ENCODE data around the gene CFAP107.
"Not testable (repeated sequence)": the region's sequence is repeated elsewhere in the genome, so short reads cannot be mapped to it uniquely, and the experiment has no call there.

CFAP107 gene

GRCh38 chr1:12728391-12728790 lies 17.6 kb upstream of the CFAP107 start:
- H3K56ac ChIP-seq (ENCODE audit: low read length), result no peak overlapping the region
- H3K4ac ChIP-seq (ENCODE audit: low read depth, low read length), result no peak overlapping the region
- H3K4me2 ChIP-seq (ENCODE audit: low read length), result no peak overlapping the region
- H3K18ac ChIP-seq (ENCODE audit: low read length), result no peak overlapping the region
- H3K9ac ChIP-seq (ENCODE audit: low read length), result no peak overlapping the region
- no peaks in the 10 kb centered on the region for H3K79me2 ChIP-seq (ENCODE audit: control insufficient read depth, insufficient read depth, low read length)
- no peak overlapping the region for H2BK15ac ChIP-seq (replicated peaks; ENCODE audit: low read depth)
- H4K8ac ChIP-seq (ENCODE audit: low read depth, low read length), result no peak overlapping the region
- no peak overlapping the region for H2BK120ac ChIP-seq (ENCODE audit: low read depth, low read length)
- no peaks in the 10 kb centered on the region for H3K4me1 ChIP-seq (ENCODE audit: control insufficient read depth, low read depth, low read length)
- H3K36me3 ChIP-seq (ENCODE audit: control insufficient read depth, insufficient read depth, low read length), result no peaks in the 10 kb centered on the region
- H3K23ac ChIP-seq (ENCODE audit: low read length), result no peak overlapping the region
- no peak overlapping the region for H2AK5ac ChIP-seq (ENCODE audit: low read length)
- H3K27ac ChIP-seq (ENCODE audit: low read depth, low read length), result no peak overlapping the region
- H4K5ac ChIP-seq (ENCODE audit: low read length), result no peak overlapping the region
- H3K27me3 ChIP-seq (ENCODE audit: insufficient read depth, low read length, poor library complexity), result no peaks in the 10 kb centered on the region
- DNase-seq, result no peak
- H2BK5ac ChIP-seq (ENCODE audit: low read length), result no peak overlapping the region
- H3K4me3 ChIP-seq (ENCODE audit: low read length), result no peak overlapping the region
- WGBS (ENCODE audit: extremely low coverage, insufficient coverage, low lambda C conversion rate), result no CpG with 5 or more reads among the region's 2 CpGs
- H3K79me1 ChIP-seq (ENCODE audit: low read length), result no peaks in the 10 kb centered on the region

- Histone ChIP-seq H3K4ac (ENCODE audit: low read depth, low read length) (no peak overlapping the region), H3K27ac (ENCODE audit: low read depth, low read length) (no peak overlapping the region), H2BK120ac (ENCODE audit: low read depth, low read length) (no peak overlapping the region), H3K56ac (ENCODE audit: low read length) (no peak overlapping the region), H4K8ac (ENCODE audit: low read depth, low read length) (no peak overlapping the region), H3K4me2 (ENCODE audit: low read length) (no peak overlapping the region), H3K23ac (ENCODE audit: low read length) (no peak overlapping the region), H3K4me3 (ENCODE audit: low read length) (no peak overlapping the region), H3K79me1 (ENCODE audit: low read length) (no peaks in the 10 kb centered on the region), H3K18ac (ENCODE audit: low read length) (no peak overlapping the region), H2BK5ac (ENCODE audit: low read length) (no peak overlapping the region), H3K4me1 (ENCODE audit: control insufficient read depth, low read depth, low read length) (no peaks in the 10 kb centered on the region), H2BK15ac (replicated peaks; ENCODE audit: low read depth) (no peak overlapping the region), H2AK5ac (ENCODE audit: low read length) (no peak overlapping the region), H3K27me3 (ENCODE audit: insufficient read depth, low read length, poor library complexity) (no peaks in the 10 kb centered on the region), H4K5ac (ENCODE audit: low read length) (no peak overlapping the region), H3K9ac (ENCODE audit: low read length) (no peak overlapping the region), H3K79me2 (ENCODE audit: control insufficient read depth, insufficient read depth, low read length) (no peaks in the 10 kb centered on the region), H3K36me3 (ENCODE audit: control insufficient read depth, insufficient read depth, low read length) (no peaks in the 10 kb centered on the region)
- no CpG with 5 or more reads among the region's 1 CpG for WGBS (ENCODE audit: extremely low coverage, insufficient coverage, low lambda C conversion rate)
- no peak for DNase-seq
Measured at GRCh38 chr1:12730156-12730555, 15.8 kb upstream of the CFAP107 start.

DNA sequence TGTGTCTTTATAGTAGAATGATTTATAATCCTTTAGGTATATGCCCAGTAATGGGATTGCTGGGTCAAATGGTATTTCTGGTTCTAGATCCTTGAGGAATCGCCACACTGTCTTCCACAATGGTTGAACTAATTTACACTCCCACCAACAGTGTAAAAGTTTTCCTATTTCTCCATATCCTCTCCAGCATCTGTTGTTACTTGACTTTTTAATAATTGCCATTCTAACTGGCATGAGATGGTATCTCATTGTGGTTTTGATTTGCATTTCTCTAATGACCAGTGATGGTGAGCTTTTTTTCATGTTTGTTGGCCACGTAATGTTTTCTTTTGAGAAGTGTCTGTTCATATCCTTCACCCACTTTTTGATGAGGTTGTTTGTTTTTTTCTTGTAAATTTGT lies 14.9 kb upstream of the CFAP107 start:
- not testable (repeated sequence) for H3K18ac ChIP-seq (ENCODE audit: low read length); H3K23ac ChIP-seq (ENCODE audit: low read length); H3K56ac ChIP-seq (ENCODE audit: low read length); H3K4me1 ChIP-seq (ENCODE audit: control insufficient read depth, low read depth, low read length); H4K5ac ChIP-seq (ENCODE audit: low read length); H3K27ac ChIP-seq (ENCODE audit: low read depth, low read length); H3K4me3 ChIP-seq (ENCODE audit: low read length); H2AK5ac ChIP-seq (ENCODE audit: low read length); H3K79me2 ChIP-seq (ENCODE audit: control insufficient read depth, insufficient read depth, low read length); H3K9ac ChIP-seq (ENCODE audit: low read length); H3K79me1 ChIP-seq (ENCODE audit: low read length); H2BK5ac ChIP-seq (ENCODE audit: low read length); H3K36me3 ChIP-seq (ENCODE audit: control insufficient read depth, insufficient read depth, low read length); H3K4ac ChIP-seq (ENCODE audit: low read depth, low read length); H2BK15ac ChIP-seq (replicated peaks; ENCODE audit: low read depth); H2BK120ac ChIP-seq (ENCODE audit: low read depth, low read length); H3K27me3 ChIP-seq (ENCODE audit: insufficient read depth, low read length, poor library complexity); H4K8ac ChIP-seq (ENCODE audit: low read depth, low read length); H3K4me2 ChIP-seq (ENCODE audit: low read length); DNase-seq
- WGBS (ENCODE audit: extremely low coverage, insufficient coverage, low lambda C conversion rate), result no CpG with 5 or more reads among the region's 2 CpGs

GRCh38 chr1:12734651-12735050 lies 11.3 kb upstream of the CFAP107 start:
- no peak overlapping the region for H3K18ac ChIP-seq (ENCODE audit: low read length)
- H3K23ac ChIP-seq (ENCODE audit: low read length), result no peak overlapping the region
- no peak overlapping the region for H4K8ac ChIP-seq (ENCODE audit: low read depth, low read length)
- H2BK120ac ChIP-seq (ENCODE audit: low read depth, low read length), result no peak overlapping the region
- no peak overlapping the region for H3K9ac ChIP-seq (ENCODE audit: low read length)
- H3K27me3 ChIP-seq (ENCODE audit: insufficient read depth, low read length, poor library complexity), result no peaks in the 10 kb centered on the region
- H3K56ac ChIP-seq (ENCODE audit: low read length), result no peak overlapping the region
- no CpG with 5 or more reads among the region's 3 CpGs for WGBS (ENCODE audit: extremely low coverage, insufficient coverage, low lambda C conversion rate)
- H3K4me2 ChIP-seq (ENCODE audit: low read length), result no peak overlapping the region
- no peak overlapping the region for H2AK5ac ChIP-seq (ENCODE audit: low read length)
- H4K5ac ChIP-seq (ENCODE audit: low read length), result no peak overlapping the region
- H3K36me3 ChIP-seq (ENCODE audit: control insufficient read depth, insufficient read depth, low read length), result no peaks in the 10 kb centered on the region
- no peaks in the 10 kb centered on the region for H3K79me2 ChIP-seq (ENCODE audit: control insufficient read depth, insufficient read depth, low read length)
- no peaks in the 10 kb centered on the region for H3K4me1 ChIP-seq (ENCODE audit: control insufficient read depth, low read depth, low read length)
- H3K79me1 ChIP-seq (ENCODE audit: low read length), result no peaks in the 10 kb centered on the region
- no peak overlapping the region for H3K27ac ChIP-seq (ENCODE audit: low read depth, low read length)
- no peak overlapping the region for H3K4me3 ChIP-seq (ENCODE audit: low read length)
- no peak overlapping the region for H3K4ac ChIP-seq (ENCODE audit: low read depth, low read length)
- no peak overlapping the region for H2BK5ac ChIP-seq (ENCODE audit: low read length)
- DNase-seq, result no peak
- no peak overlapping the region for H2BK15ac ChIP-seq (replicated peaks; ENCODE audit: low read depth)

- Histone ChIP-seq H2BK120ac (ENCODE audit: low read depth, low read length) (no peak overlapping the region), H3K18ac (ENCODE audit: low read length) (no peak overlapping the region), H2BK15ac (replicated peaks; ENCODE audit: low read depth) (no peak overlapping the region), H2AK5ac (ENCODE audit: low read length) (no peak overlapping the region), H3K27ac (ENCODE audit: low read depth, low read length) (no peak overlapping the region), H4K5ac (ENCODE audit: low read length) (no peak overlapping the region), H3K56ac (ENCODE audit: low read length) (no peak overlapping the region), H3K27me3 (ENCODE audit: insufficient read depth, low read length, poor library complexity) (no peaks in the 10 kb centered on the region), H3K4me3 (ENCODE audit: low read length) (no peak overlapping the region), H3K79me2 (ENCODE audit: control insufficient read depth, insufficient read depth, low read length) (no peaks in the 10 kb centered on the region), H3K4ac (ENCODE audit: low read depth, low read length) (no peak overlapping the region), H4K8ac (ENCODE audit: low read depth, low read length) (no peak overlapping the region), H3K4me2 (ENCODE audit: low read length) (no peak overlapping the region), H3K9ac (ENCODE audit: low read length) (no peak overlapping the region), H3K36me3 (ENCODE audit: control insufficient read depth, insufficient read depth, low read length) (no peaks in the 10 kb centered on the region), H3K23ac (ENCODE audit: low read length) (no peak overlapping the region), H3K4me1 (ENCODE audit: control insufficient read depth, low read depth, low read length) (no peaks in the 10 kb centered on the region), H3K79me1 (ENCODE audit: low read length) (no peaks in the 10 kb centered on the region), H2BK5ac (ENCODE audit: low read length) (no peak overlapping the region)
- DNase-seq, result no peak
- no CpG with 5 or more reads among the region's 1 CpG for WGBS (ENCODE audit: extremely low coverage, insufficient coverage, low lambda C conversion rate)
Measured at GRCh38 chr1:12738934-12739333, 7.1 kb upstream of the CFAP107 start.

- Histone ChIP-seq H2BK5ac (ENCODE audit: low read length) (no peak overlapping the region), H2AK5ac (ENCODE audit: low read length) (no peak overlapping the region), H3K4ac (ENCODE audit: low read depth, low read length) (no peak overlapping the region), H3K79me1 (ENCODE audit: low read length) (no peaks in the 10 kb centered on the region), H3K9ac (ENCODE audit: low read length) (no peak overlapping the region), H4K8ac (ENCODE audit: low read depth, low read length) (no peak overlapping the region), H3K4me3 (ENCODE audit: low read length) (no peak overlapping the region), H3K18ac (ENCODE audit: low read length) (no peak overlapping the region), H3K4me2 (ENCODE audit: low read length) (no peak overlapping the region), H2BK120ac (ENCODE audit: low read depth, low read length) (no peak overlapping the region), H2BK15ac (replicated peaks; ENCODE audit: low read depth) (no peak overlapping the region), H3K36me3 (ENCODE audit: control insufficient read depth, insufficient read depth, low read length) (no peaks in the 10 kb centered on the region), H3K4me1 (ENCODE audit: control insufficient read depth, low read depth, low read length) (no peaks in the 10 kb centered on the region), H3K23ac (ENCODE audit: low read length) (no peak overlapping the region), H4K5ac (ENCODE audit: low read length) (no peak overlapping the region), H3K56ac (ENCODE audit: low read length) (no peak overlapping the region), H3K27ac (ENCODE audit: low read depth, low read length) (no peak overlapping the region), H3K79me2 (ENCODE audit: control insufficient read depth, insufficient read depth, low read length) (no peaks in the 10 kb centered on the region), H3K27me3 (ENCODE audit: insufficient read depth, low read length, poor library complexity) (no peaks in the 10 kb centered on the region)
- no peak for DNase-seq
- no CpG with 5 or more reads among the region's 5 CpGs for WGBS (ENCODE audit: extremely low coverage, insufficient coverage, low lambda C conversion rate)
Measured at GRCh38 chr1:12739613-12740012, 6.4 kb upstream of the CFAP107 start.
